ENCODE data around the gene PPP4C. TPM values are rescaled to one million over a fixed set of nuclear protein-coding genes. Genes with fewer than 3 reads are reported as not detected.

Gene PPP4C
- total RNA-seq, 1 experiment from 2014 or later = 134 TPM

GRCh38 chr16:30066761-30067583 lies 8.8 kb upstream of the PPP4C start:
- Mint-ChIP-seq H3K4me1 (ENCODE audit: low read depth, unreplicated experiment) (peaks cover 19% of the 10 kb centered on the region), H3K4me3 (ENCODE audit: unreplicated experiment) (peak overlapping the region; percentile 95), H3K36me3 (ENCODE audit: insufficient read depth, unreplicated experiment) (peaks cover 80% of the 10 kb centered on the region), H3K27me3 (ENCODE audit: insufficient read depth, unreplicated experiment) (no peaks in the 10 kb centered on the region), H3K9me3 (ENCODE audit: unreplicated experiment) (no peaks in the 10 kb centered on the region), H3K27ac (ENCODE audit: unreplicated experiment) (peak overlapping the region; percentile 97)
- TF ChIP-seq, protein P1, sequence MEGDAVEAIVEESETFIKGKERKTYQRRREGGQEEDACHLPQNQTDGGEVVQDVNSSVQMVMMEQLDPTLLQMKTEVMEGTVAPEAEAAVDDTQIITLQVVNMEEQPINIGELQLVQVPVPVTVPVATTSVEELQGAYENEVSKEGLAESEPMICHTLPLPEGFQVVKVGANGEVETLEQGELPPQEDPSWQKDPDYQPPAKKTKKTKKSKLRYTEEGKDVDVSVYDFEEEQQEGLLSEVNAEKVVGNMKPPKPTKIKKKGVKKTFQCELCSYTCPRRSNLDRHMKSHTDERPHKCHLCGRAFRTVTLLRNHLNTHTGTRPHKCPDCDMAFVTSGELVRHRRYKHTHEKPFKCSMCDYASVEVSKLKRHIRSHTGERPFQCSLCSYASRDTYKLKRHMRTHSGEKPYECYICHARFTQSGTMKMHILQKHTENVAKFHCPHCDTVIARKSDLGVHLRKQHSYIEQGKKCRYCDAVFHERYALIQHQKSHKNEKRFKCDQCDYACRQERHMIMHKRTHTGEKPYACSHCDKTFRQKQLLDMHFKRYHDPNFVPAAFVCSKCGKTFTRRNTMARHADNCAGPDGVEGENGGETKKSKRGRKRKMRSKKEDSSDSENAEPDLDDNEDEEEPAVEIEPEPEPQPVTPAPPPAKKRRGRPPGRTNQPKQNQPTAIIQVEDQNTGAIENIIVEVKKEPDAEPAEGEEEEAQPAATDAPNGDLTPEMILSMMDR (IDR thresholded peaks at IDR 0.05; ENCODE audit: insufficient read depth in 1 of 2, low read depth in 1 of 2, low read length in 1 of 2, severe bottlenecking in 1 of 2, unreplicated experiment in 1 of 2) = no peak
- POLR2A ChIA-PET = interaction anchor here (1.8 to 1.9 kb wide), 2 partner anchors 10 to 304 kb away, joined by 5 to 13 read pairs; partner anchors contain the start of gene TBC1D10B
- Histone ChIP-seq H3K4me3 (ENCODE audit: low read depth, low read length) (peak overlapping the region; percentile 98), H3K9me3 (no peaks in the 10 kb centered on the region), H3K36me3 (ENCODE audit: control insufficient read depth, insufficient read depth, low read length) (peaks cover 15% of the 10 kb centered on the region), H3K4me1 (peaks cover 8% of the 10 kb centered on the region; the same call in 1 of the 2 replicates), H3K27me3 (replicated peaks; ENCODE audit: control insufficient read depth, insufficient read depth, low read length) (no peaks in the 10 kb centered on the region)
- intact Hi-C loops (cut with micrococcal nuclease; ENCODE audit: unreplicated experiment) = loop anchor here (5.0 to 10.0 kb wide), 2 partner anchors 338 to 1095 kb away; partner anchors contain the start of genes SPNS1 and ZNF771
- DNase-seq = no peak
- no TSS peak for BruUV-seq (replicated peaks)
- CTCF ChIA-PET = interaction anchor here (1.1 kb wide), 1 partner anchor 25 kb away, joined by 3 read pairs; the partner anchor contains the start of gene TBX6

DNA sequence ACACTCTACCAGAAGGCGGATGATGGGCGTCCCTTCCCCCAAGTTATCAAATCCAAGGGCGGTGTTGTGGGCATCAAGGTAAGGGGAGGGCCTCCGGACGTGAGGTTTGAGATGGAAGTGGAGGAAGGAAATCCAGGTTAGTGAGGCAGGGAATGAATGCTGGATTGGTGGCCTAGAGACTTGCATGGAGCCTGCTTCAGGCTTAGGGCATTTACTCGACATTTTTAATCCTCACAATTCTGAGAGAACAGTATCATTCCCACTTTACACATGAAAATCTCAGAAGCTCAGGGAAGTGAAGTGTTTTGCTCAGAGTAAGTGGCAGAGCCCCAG lies 8.2 kb upstream of the PPP4C start:
- Mint-ChIP-seq H3K9me3 (ENCODE audit: unreplicated experiment) (no peaks in the 10 kb centered on the region), H3K4me3 (ENCODE audit: unreplicated experiment) (peak overlapping the region; percentile 95), H3K27me3 (ENCODE audit: insufficient read depth, unreplicated experiment) (no peaks in the 10 kb centered on the region), H3K27ac (ENCODE audit: unreplicated experiment) (no peak overlapping the region), H3K36me3 (ENCODE audit: insufficient read depth, unreplicated experiment) (peaks cover 84% of the 10 kb centered on the region), H3K4me1 (ENCODE audit: low read depth, unreplicated experiment) (peaks cover 19% of the 10 kb centered on the region)
- POLR2A ChIA-PET = no interaction called here
- Histone ChIP-seq H3K9me3 (no peaks in the 10 kb centered on the region), H3K27me3 (replicated peaks; ENCODE audit: control insufficient read depth, insufficient read depth, low read length) (no peaks in the 10 kb centered on the region), H3K36me3 (ENCODE audit: control insufficient read depth, insufficient read depth, low read length) (peaks cover 15% of the 10 kb centered on the region), H3K4me1 (peaks cover 8% of the 10 kb centered on the region; the same call in 1 of the 2 replicates), H3K4me3 (ENCODE audit: low read depth, low read length) (peak overlapping the region; percentile 98)
- DNase-seq = no peak
- TF ChIP-seq, protein P1 (IDR thresholded peaks at IDR 0.05; ENCODE audit: insufficient read depth in 1 of 2, low read depth in 1 of 2, low read length in 1 of 2, severe bottlenecking in 1 of 2, unreplicated experiment in 1 of 2) = no peak
- CTCF ChIA-PET = no interaction called here
- BruUV-seq (replicated peaks) = no TSS peak
- intact Hi-C loops (cut with micrococcal nuclease; ENCODE audit: unreplicated experiment) = loop anchor here (5.0 to 10.0 kb wide), 2 partner anchors 337 to 1095 kb away; partner anchors contain the start of genes SPNS1 and ZNF771

DNA sequence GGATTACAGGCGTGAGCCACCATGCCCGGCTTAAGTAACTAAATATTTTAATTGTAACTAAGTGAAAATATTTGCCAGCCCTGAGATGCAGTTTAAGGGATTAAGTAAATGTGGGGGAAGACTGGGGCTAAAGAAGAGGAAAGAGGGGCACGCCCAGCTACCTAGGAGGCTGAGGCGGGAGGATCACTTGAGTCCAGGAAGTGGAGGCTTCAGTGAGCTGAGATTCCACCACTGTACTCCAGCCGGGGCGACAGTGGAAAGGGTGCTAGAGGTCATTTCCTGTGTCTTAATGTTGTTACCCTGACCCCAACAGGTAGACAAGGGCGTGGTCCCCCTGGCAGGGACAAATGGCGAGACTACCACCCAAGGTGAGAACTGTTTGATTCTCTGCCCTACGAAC lies 7.5 kb upstream of the PPP4C start:
- Mint-ChIP-seq H3K27ac (ENCODE audit: unreplicated experiment) (no peak overlapping the region), H3K4me1 (ENCODE audit: low read depth, unreplicated experiment) (peaks cover 19% of the 10 kb centered on the region), H3K9me3 (ENCODE audit: unreplicated experiment) (no peaks in the 10 kb centered on the region), H3K36me3 (ENCODE audit: insufficient read depth, unreplicated experiment) (peaks cover 84% of the 10 kb centered on the region), H3K27me3 (ENCODE audit: insufficient read depth, unreplicated experiment) (no peaks in the 10 kb centered on the region), H3K4me3 (ENCODE audit: unreplicated experiment) (no peak overlapping the region)
- no TSS peak for BruUV-seq (replicated peaks)
- ChIA-PET CTCF (no interaction called here), POLR2A (no interaction called here)
- Histone ChIP-seq H3K36me3 (ENCODE audit: control insufficient read depth, insufficient read depth, low read length) (peaks cover 15% of the 10 kb centered on the region), H3K4me1 (peaks cover 8% of the 10 kb centered on the region; the same call in 1 of the 2 replicates), H3K4me3 (ENCODE audit: low read depth, low read length) (no peak overlapping the region), H3K9me3 (no peaks in the 10 kb centered on the region), H3K27me3 (replicated peaks; ENCODE audit: control insufficient read depth, insufficient read depth, low read length) (no peaks in the 10 kb centered on the region)
- TF ChIP-seq, protein P1 (IDR thresholded peaks at IDR 0.05; ENCODE audit: insufficient read depth in 1 of 2, low read depth in 1 of 2, low read length in 1 of 2, severe bottlenecking in 1 of 2, unreplicated experiment in 1 of 2) = no peak
- DNase-seq = no peak
- intact Hi-C loops (cut with micrococcal nuclease; ENCODE audit: unreplicated experiment) = loop anchor here (5.0 to 10.0 kb wide), 2 partner anchors 336 to 1096 kb away; partner anchors contain the start of genes SPNS1 and ZNF771

Data from Caco-2 (cell line).